GM21381 (cell line): ENCODE measurements around the gene GBA2.
A peak's percentile ranks its signal among the peaks of the same experiment; 100 is the strongest.

Experiments used
- ATAC-seq: cut with Tn5 transposase; IDR thresholded peaks from one replicate; pipeline ENCODE4 v1.9.1; 2021; ENCODE audit warnings: mild to moderate bottlenecking, moderate library complexity; ENCODE audit not compliant: unreplicated experiment

GBA2 gene

DNA sequence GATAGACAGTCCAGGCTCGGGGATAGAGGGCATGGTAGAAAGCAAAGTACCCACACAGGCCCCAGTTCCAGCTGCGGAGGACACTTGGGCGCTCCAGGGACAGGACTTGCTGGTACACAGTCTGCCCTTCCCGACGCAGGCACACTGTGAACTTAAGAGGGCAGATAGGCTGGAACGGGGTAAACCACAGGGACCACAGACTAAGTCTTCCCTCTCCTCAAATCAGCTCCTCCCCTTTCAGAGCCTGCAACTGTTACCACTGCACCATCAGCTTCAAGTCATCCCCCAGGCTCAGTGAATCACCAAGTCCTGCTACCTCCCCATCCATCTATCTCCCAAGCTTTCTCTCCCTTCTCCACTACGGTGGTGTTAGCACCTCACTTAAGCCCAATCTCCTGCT is 7.3 kb downstream of the GBA2 start:
- no peak for ATAC-seq

- no peak for ATAC-seq
Observed at GRCh38 chr9:35740243-35740642, 8.8 kb downstream of the GBA2 start.

DNA sequence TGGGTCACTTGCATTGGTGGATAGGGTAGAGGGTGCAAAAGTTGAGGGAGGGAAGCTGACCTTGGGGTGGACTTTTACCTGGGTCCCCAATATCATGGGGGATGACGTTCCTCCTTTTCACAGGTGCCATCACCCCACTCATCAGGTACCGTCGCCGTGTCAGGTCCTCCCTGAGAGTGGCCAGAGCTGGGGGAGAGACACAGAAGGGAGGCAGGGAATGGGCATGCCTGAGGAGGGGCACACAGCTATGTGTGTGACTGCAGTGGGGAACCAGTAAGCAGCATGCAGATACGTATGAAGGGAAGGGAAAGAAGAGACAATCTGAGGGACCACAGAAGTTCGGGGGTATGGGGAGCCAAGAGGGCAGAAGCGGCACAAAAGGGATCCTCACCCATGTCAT is 10.1 kb downstream of the GBA2 start:
- no peak for ATAC-seq

DNA sequence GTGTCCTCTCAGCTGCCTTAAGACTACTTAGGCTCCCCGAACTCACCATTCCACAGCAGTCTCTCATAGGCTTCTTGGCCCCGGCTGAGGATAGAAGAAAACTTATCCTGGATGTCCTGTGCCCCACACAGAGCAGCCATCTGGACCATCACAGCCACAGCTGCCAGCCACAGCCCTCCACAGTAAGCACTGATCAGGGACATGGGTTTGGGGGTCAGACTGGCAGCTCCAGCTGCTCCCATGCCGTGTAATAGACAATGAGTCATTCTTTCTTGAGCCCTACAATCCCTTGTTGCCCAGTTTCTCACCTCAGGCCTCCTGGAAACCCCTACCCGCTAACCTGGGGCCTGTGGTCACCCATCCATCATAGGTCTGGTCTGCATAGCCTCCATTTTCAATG is 10.8 kb downstream of the GBA2 start:
- ATAC-seq = no peak

GRCh38 chr9:35737143-35737542 is 11.9 kb downstream of the GBA2 start:
- no peak for ATAC-seq

DNA sequence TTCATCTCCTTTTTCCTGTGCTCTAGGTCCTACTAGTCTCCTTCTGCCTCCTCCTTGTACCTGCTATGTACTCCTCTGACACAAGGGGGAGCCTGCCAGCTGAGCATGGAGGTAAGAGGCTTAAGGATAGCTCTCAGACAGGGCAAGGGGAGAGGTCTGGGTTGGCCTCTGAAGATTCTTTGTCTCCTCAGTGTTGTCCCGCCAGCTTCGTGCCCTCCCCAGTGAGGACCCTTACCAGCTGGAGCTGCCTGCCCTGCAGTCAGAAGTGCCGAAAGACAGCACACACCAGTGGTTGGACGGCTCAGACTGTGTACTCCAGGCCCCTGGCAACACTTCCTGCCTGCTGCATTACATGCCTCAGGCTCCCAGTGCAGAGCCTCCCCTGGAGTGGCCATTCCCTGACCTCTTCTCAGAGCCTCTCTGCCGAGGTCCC is 12.8 kb downstream of the GBA2 start:
- no peak for ATAC-seq

DNA sequence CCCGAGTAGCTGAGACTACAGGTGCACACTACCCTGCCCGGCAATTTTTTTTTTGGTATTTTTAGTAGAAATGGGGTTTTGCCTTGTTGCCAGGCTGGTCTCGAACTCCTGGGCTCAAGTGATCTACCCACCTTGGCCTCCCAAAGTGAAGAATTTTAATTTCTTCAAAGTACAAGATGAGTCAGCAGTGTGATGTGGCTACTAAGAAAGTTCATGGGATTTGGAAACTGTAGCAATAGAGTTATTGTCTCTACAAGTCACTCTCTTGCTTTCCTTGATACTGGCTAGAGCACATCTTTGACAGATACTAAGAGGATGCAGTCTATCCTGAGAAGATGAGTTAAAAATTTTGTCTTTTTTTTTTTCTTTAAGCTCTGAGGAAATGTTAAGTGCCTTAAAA is 14.9 kb downstream of the GBA2 start:
- ATAC-seq = no peak

- ATAC-seq = no peak
Observed at GRCh38 chr9:35732800-35733541, 16.1 kb downstream of the GBA2 start.

GRCh38 chr9:35732185-35732799 is 16.7 kb downstream of the GBA2 start, which contains the start of the genes CREB3 and TLN1:
TSS of gene CREB3 (plus strand) at chr9:35732666. CDS start at chr9:35732773, 107 bp downstream.
TSS of gene TLN1 (minus strand) at chr9:35732195. CDS start at chr9:35725694, 6,501 bp downstream.
- ATAC-seq = peak; percentile 67

- no peak for ATAC-seq
Observed at GRCh38 chr9:35731415-35732184, 17.4 kb downstream of the GBA2 start.

DNA sequence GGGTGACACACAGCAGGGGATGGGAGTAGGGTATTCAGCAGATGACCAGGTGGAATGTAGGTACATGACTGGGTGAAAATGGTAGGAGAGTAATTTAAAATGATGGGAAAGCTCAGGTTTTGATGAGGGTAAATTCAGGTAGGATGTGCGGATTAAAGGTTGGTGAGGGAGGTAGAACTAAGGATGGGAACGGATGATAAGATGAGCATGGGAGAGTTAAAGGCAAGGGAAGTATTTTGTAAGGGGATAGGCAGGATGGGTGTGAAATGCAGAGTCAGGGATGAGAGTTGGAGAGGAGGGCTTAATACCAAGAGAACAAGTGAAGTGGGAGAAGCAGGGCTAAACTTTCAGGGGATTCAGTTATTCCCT is 18.6 kb downstream of the GBA2 start:
- ATAC-seq = no peak

- no peak for ATAC-seq
Observed at GRCh38 chr9:35729700-35730485, 19.1 kb downstream of the GBA2 start.

DNA sequence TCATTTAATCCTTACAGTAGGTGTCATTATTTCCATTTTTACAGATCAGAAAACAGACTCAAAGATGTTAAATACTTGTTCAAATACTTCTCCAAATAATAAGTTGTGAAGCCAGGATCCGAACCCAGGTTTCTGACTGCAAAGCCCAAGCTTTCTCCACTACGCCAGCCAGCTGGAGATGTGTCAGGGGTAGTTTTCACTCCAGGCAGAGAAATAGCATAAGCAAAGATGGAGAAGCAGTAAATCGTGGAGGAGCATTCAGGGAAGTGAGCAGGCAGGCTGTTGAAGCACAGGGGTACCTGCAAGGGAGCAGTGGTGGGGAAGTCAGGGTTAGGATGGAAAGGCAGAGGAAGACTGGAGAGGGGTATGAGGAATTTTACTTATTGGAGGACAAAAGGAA is 19.9 kb downstream of the GBA2 start:
- ATAC-seq = no peak

GRCh38 chr9:35728041-35728971 is 20.7 kb downstream of the GBA2 start:
- ATAC-seq = no peak

DNA sequence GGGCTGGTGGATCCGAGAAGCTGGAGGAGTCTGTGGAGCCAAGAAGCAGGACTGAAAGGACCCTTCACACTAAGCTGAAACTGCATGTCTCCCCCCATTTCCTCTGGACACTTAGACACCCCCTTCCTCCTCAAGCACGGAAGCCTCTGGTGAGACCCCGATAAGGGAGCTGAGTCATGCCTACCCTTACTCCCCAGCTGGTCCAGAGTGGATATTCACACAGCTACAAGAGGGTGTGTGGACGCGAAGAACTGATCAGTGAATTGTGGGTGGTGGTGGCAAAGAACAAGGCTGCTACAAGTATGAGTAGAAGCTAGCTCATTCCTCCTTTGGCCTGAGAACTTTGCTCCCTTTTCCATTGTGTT is 21.4 kb downstream of the GBA2 start:
- no peak for ATAC-seq

GRCh38 chr9:35726931-35727330 is 22.1 kb downstream of the GBA2 start:
- no peak for ATAC-seq

GRCh38 chr9:35725362-35725761 is 23.7 kb downstream of the GBA2 start:
- no peak for ATAC-seq

DNA sequence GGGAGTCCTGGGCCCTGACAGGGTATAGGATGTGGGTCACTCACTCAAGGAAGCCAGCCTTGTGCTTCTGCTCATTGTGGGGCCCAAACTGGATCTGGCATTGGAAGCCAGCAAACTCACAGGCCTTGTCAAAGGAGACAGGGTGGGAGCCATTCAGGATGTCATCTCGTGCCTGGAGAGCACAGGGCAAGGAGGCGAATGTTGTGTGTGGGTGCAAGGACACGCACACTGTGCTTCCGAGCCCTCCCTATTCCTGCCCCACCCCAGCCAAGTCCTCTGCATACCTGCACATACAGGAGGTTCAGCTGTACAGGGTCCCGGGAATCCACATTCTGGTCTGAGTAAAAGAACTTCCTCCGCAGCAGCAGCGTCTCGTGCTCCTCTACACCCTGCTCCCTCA is 25.1 kb downstream of the GBA2 start:
- ATAC-seq = no peak

DNA sequence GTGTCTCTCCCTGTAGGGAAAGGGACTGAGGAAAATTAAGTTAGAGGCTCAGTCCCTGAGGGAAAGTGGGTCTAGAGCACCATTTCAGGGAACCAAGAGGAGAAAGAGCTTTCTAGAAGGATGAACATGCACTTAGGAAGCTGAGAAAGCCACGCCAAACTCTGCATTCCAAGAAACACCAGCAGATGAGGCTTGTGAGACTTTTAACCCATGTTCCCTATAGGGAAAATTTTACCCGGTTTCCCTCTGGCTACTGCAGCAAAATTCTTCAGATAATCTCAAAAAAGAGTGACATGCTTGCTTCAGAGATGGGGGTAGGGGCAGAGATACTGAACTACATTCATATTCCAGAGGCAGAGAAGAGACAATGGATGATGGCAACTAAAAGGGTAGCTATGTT is 25.6 kb downstream of the GBA2 start:
- no peak for ATAC-seq

- no peak for ATAC-seq
Observed at GRCh38 chr9:35719546-35719945, 29.5 kb downstream of the GBA2 start.
